Astrocyte (in vitro differentiated cells and primary cell): ENCODE measurements around the gene RPS25.

ENCODE experiments used
- CTCF ChIP-seq: IDR thresholded peaks from 2 replicates; pipeline ENCODE4 v1.5.1; 2011; ENCODE audit warnings: low read depth, mild to moderate bottlenecking, inconsistent platforms, low read length, moderate library complexity; ENCODE audit not compliant: insufficient read depth
- EZH2 ChIP-seq: IDR thresholded peaks from 2 replicates; pipeline ENCODE4 v1.6.1; 2012; ENCODE audit warnings: mild to moderate bottlenecking, low read length, inconsistent platforms; ENCODE audit not compliant: insufficient read depth

GRCh38 chr11:119019996-119020395 lies 1.9 kb upstream of the RPS25 start:
- TF ChIP-seq CTCF = no peak
- TF ChIP-seq EZH2 = no peak
